GM21515 (cell line): ENCODE results near the gene SLC16A1.
"Not testable (repeated sequence)": the region's sequence is repeated elsewhere in the genome, so short reads cannot be mapped to it uniquely, and the experiment has no call there.

Experiments
- ATAC-seq: cut with Tn5 transposase; IDR thresholded peaks from one replicate; pipeline ENCODE4 v1.9.1; 2021; ENCODE audit not compliant: unreplicated experiment

SLC16A1 gene

GRCh38 chr1:112887599-112888283 is 68.3 kb downstream of the SLC16A1 start:
- ATAC-seq: no peak

DNA sequence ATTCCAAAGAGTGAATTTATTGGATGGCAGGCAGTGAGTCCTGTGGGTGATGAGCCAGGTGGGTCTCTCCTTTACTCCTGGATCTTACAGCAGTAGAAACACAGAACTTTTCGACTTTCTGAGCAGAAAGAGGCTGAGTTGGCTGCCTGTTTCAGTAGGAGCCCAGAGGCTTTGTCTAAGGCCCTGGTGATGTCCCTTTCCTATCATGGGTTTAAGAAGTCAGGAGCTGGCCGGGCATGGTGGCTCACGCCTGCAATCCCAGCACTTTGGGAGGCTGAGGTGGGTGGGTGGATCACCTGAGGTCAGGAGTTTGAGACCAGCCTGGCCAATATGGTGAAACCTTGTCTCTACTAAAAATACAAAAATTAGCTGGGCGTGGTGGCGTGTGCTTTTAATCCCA is 71.0 kb downstream of the SLC16A1 start:
- ATAC-seq: not testable (repeated sequence)

GRCh38 chr1:112882271-112882744 is 73.7 kb downstream of the SLC16A1 start:
- no peak for ATAC-seq

- no peak for ATAC-seq
Observed at GRCh38 chr1:112881742-112882127, 74.3 kb downstream of the SLC16A1 start.

- ATAC-seq: no peak
Observed at GRCh38 chr1:112879834-112880233, 76.2 kb downstream of the SLC16A1 start.

DNA sequence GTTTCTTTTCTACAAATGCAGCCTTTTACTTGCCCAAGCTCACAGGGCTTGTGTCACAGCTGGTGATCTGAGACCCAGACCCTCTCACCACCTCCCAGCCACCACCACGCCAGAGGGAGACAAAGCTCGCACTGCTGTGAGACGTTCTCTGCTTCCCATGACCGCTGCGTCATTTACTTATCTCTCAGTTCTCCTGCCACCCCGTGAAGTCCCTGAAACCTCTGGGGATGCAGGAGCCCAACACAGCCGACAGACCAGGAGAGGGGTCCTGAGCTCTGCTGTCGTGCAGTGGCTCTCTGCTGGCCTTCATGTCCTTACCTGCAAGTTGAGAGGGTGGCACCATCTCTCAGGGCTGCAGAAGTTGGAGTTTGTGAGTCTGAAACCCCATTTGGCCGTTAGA is 77.7 kb downstream of the SLC16A1 start:
- no peak for ATAC-seq

DNA sequence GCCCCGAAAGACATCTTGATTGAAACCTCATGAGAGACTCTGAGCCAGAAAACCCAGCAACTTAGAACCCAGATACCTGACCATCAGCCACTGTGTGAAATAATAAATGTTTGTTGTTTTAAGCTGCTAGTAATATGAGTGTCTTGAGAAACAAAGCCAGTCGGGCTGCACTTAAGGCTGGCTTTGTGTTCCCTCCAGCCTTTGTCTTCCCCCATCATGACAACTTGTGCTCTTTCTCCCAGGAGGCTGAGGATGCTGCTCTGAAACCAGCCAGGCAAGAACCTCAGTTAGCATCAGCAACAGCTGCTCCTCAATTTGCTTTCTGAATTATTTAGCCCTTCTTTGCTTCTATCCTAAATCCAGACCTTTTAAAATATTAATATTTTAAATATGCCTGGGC is 78.2 kb downstream of the SLC16A1 start:
- no peak for ATAC-seq

DNA sequence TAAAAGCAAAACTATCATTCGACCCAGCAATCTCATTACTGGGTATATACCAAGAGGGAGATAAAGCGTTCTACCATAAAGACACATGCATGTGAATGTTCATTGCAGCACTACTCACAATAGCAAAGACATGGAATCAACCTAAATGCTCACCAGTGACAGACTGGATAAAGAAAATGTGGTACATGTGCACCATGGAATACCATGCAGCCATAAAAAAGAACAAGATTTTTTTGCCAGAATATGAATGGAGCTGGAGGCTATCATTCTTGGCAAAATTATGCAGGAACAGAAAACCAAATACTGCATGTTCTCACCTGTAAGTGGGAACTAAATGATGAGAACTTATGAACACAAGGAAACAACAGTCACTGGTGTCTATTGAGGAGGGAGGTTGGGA is 79.7 kb downstream of the SLC16A1 start:
- ATAC-seq: no peak

- no peak for ATAC-seq
Observed at GRCh38 chr1:112872551-112872962, 83.4 kb downstream of the SLC16A1 start.

- no peak for ATAC-seq
Observed at GRCh38 chr1:112870887-112871646, 84.9 kb downstream of the SLC16A1 start.

GRCh38 chr1:112869895-112870294 is 86.1 kb downstream of the SLC16A1 start:
- ATAC-seq: no peak

DNA sequence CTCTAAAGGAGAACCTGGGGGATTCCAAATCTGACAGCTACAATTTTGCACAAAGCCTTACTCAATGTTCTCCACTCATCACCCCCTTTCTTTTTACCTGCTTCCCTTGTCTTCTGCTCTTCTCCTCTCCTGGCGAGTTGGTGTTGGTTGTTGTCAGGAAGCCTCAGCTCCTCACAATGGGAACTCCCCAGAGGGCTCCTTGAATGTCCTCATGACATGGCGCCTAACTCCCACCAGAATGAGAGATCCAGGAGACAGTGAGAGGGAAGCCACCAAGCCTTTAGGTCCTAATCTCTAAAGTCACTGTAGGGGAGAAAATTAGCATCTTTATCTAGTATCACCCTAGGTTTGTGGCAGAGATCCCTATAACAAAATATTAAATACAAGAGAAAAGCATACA is 87.8 kb downstream of the SLC16A1 start:
- no peak for ATAC-seq

DNA sequence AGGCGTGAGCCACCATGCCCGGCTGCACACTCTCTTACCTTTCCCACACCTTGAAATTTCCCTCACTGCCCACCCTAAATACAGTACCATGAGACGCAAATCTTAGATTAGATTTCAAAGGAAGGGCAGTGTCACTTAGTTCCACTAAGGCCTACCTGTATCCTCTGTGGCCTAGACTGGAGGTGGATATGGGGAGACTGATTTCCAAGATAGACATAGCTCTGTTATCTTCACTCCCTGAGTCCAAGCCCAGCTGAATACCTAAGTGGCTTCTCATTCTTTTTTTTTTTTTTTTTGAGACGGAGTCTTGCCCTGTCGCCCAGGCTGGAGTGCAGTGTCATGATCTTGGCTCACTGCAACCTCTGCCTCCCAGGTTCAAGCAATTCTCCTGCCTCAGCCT is 89.0 kb downstream of the SLC16A1 start:
- ATAC-seq: no peak

DNA sequence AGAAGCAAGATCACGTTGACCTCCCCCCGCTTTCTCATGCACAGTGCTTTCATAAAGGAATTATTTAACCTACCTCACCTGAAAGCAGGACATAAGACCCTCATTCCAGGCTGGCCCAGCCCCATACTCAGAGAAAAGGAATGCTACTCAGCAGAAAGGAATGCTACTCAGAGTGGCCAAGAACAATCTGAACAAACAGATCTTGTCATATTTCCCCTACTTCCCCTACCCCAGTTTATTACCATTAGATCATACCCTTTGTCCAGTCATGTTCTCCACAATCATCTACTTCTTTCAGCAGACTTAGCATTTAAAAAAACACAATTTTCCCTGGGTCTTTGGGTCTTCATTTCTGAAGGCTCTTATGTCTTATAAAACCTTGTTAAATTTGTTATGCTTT is 89.8 kb downstream of the SLC16A1 start:
- ATAC-seq: no peak

GRCh38 chr1:112862753-112863426 is 93.1 kb downstream of the SLC16A1 start:
- ATAC-seq: no peak
